Kidney (tissue), 14 donors: ENCODE data around the gene RNF125. TPM values are rescaled to one million over a fixed set of nuclear protein-coding genes. Genes with fewer than 3 reads are reported as not detected.

Source experiments
- DNase-seq, 5 donors: peaks; one replicate each; pipeline ENCODE4 v3.0.0-alpha.2; 2013 to 2020
- FAIRE-seq: peaks from 2 replicates; lab custom pipeline; 2012; peaks lifted over from hg19 to GRCh38; lab: Jason Lieb, UNC
- H3K27ac ChIP-seq, 2 donors: one replicate each; pipeline ENCODE4 v1.7.0; 2013; ENCODE audit warnings: low read depth in 2 of 2, low read length in 2 of 2, inconsistent platforms in 1 of 2
- H3K27me3 ChIP-seq: one replicate; pipeline ENCODE4 v1.7.1; 2013; ENCODE audit warnings: low read length, inconsistent platforms; ENCODE audit not compliant: control insufficient read depth, insufficient read depth
- H3K36me3 ChIP-seq, 3 donors: one replicate each; pipeline versions ENCODE4 v1.7.0 to v1.7.1; 2013; ENCODE audit warnings: low read length in 3 of 3, control low read depth in 1 of 3, inconsistent platforms in 1 of 3; ENCODE audit not compliant: insufficient read depth in 3 of 3, control insufficient read depth in 2 of 3
- H3K4me1 ChIP-seq, 3 donors: one replicate each; pipeline versions ENCODE4 v1.7.0 to v1.7.1; 2013; ENCODE audit warnings: low read length in 3 of 3, inconsistent platforms in 1 of 3, low read depth in 1 of 3; ENCODE audit not compliant: control insufficient read depth in 2 of 3, insufficient read depth in 2 of 3
- H3K4me3 ChIP-seq, 3 donors: one replicate each; pipeline versions ENCODE4 v1.7.0 to v1.8.1; 2013; ENCODE audit warnings: low read length in 3 of 3, control low read depth in 1 of 3, inconsistent platforms in 1 of 3
- H3K9ac ChIP-seq, 3 donors: one replicate each; pipeline versions ENCODE4 v1.7.0 to v1.7.1; 2013; ENCODE audit warnings: low read length in 3 of 3, control low read depth in 1 of 3, inconsistent platforms in 1 of 3
- H3K9me3 ChIP-seq, 3 donors: one replicate each; pipeline versions ENCODE4 v1.7.0 to v1.7.1; 2013; ENCODE audit warnings: low read length in 3 of 3, control low read depth in 1 of 3, inconsistent platforms in 1 of 3; ENCODE audit not compliant: control insufficient read depth in 2 of 3, insufficient read depth in 1 of 3
- intact Hi-C: fragments of 100-400 bp; cut with DNase I; formaldehyde crosslinking; loops from one replicate; pipeline ENCODE4 v1.11.1; 2022
- polyA plus RNA-seq: library from polyadenylated mRNA; stranded (reverse); fragments of 350-450 nt; fragmentation: Illumina TruSeq; extraction: RNeasy Lipid Tissue Mini Kit (QIAGEN cat#74804); gene quantifications from one replicate; pipeline ENCODE4 v1.2.3, GENCODE V29; 2014; ENCODE audit warnings: low read depth, low replicate concordance; ENCODE audit not compliant: insufficient read depth
- total RNA-seq: library from RNA; stranded (reverse); fragmentation: NEBNext Ultra II Directional; extraction: Animal tissue kit (Norgen Biotek cat#: 25700); gene quantifications from one replicate; pipeline ENCODE4 v1.2.1, GENCODE V29; 2021
- TF ChIP-seq, protein P1 (sequence below): IDR thresholded peaks from 3 replicates; pipeline ENCODE4 v1.5.1; 2012; ENCODE audit warnings: mild to moderate bottlenecking, moderate library complexity, borderline replicate concordance; ENCODE audit not compliant: insufficient read depth; ENCODE audit errors: extremely low read depth
- donor health status: control.
- donor health status: control.
- donor health status: control.
- donor health status: control.
- donor health status: control.
- donor health status: DM: yes; HTN: yes; CAD: no.
- donor health status: Normal renal cell carcinoma (clear cell type).

RNF125 gene
- total and polyA plus RNA-seq, 2 donors from 2014 or later, result 0.62 to 6.0 TPM

DNA sequence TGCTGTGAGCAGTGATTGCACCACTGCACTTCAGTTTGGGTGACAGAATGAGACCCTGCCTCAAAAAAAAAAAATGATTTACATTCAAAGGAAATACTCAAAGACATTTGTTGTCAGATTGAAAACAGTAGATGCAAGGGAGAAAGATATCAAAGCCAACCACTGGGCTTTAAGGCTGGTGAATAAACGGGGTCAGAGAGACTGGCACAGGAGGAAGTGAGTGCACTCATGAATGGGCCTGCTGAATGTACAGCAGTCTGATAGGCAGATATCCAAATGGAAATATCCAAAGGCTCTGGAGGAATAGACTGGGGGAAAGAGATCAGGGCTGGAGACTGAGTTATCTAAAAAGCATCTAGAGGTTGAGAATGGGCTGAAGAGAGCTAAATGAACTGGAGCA is 10.9 kb downstream of the RNF125 start:
- FAIRE-seq (no peak), DNase-seq (no peak)
- no peaks in the 10 kb centered on the region for H3K36me3 ChIP-seq
- no peak overlapping the region for H3K27ac ChIP-seq
- intact Hi-C loops, result no loop called here
- TF ChIP-seq, protein P1, sequence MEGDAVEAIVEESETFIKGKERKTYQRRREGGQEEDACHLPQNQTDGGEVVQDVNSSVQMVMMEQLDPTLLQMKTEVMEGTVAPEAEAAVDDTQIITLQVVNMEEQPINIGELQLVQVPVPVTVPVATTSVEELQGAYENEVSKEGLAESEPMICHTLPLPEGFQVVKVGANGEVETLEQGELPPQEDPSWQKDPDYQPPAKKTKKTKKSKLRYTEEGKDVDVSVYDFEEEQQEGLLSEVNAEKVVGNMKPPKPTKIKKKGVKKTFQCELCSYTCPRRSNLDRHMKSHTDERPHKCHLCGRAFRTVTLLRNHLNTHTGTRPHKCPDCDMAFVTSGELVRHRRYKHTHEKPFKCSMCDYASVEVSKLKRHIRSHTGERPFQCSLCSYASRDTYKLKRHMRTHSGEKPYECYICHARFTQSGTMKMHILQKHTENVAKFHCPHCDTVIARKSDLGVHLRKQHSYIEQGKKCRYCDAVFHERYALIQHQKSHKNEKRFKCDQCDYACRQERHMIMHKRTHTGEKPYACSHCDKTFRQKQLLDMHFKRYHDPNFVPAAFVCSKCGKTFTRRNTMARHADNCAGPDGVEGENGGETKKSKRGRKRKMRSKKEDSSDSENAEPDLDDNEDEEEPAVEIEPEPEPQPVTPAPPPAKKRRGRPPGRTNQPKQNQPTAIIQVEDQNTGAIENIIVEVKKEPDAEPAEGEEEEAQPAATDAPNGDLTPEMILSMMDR, result no peak
- no peaks in the 10 kb centered on the region for H3K9me3 ChIP-seq
- H3K27me3 ChIP-seq, result no peaks in the 10 kb centered on the region
- no peaks in the 10 kb centered on the region for H3K4me1 ChIP-seq
- H3K9ac ChIP-seq, result no peak overlapping the region
- H3K4me3 ChIP-seq, result no peak overlapping the region

DNA sequence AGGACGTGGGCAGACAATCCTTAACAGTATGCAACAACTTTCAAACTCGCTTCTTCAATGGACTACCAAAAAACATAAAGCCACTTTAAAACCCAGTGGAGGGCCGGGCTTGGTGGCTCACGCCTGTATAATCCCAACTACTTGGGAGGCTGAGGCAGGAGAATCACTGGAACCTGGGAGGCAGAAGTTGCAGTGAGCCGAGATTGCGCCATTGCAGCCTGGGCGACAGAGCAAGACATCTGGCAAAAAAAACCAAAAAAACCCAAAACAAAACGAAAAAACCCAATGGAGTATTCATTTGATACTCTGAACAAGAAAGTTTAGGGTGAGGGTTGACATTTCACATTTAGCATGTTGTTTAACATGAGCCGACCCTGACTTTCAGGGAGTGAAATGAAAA is 14.0 kb downstream of the RNF125 start:
- FAIRE-seq (no peak), DNase-seq (no peak)
- Histone ChIP-seq H3K4me1 (no peaks in the 10 kb centered on the region), H3K27me3 (no peaks in the 10 kb centered on the region), H3K9me3 (no peaks in the 10 kb centered on the region), H3K27ac (no peak overlapping the region), H3K4me3 (no peak overlapping the region), H3K9ac (no peak overlapping the region), H3K36me3 (no peaks in the 10 kb centered on the region)
- intact Hi-C loops, result no loop called here
- TF ChIP-seq, protein P1, result no peak

DNA sequence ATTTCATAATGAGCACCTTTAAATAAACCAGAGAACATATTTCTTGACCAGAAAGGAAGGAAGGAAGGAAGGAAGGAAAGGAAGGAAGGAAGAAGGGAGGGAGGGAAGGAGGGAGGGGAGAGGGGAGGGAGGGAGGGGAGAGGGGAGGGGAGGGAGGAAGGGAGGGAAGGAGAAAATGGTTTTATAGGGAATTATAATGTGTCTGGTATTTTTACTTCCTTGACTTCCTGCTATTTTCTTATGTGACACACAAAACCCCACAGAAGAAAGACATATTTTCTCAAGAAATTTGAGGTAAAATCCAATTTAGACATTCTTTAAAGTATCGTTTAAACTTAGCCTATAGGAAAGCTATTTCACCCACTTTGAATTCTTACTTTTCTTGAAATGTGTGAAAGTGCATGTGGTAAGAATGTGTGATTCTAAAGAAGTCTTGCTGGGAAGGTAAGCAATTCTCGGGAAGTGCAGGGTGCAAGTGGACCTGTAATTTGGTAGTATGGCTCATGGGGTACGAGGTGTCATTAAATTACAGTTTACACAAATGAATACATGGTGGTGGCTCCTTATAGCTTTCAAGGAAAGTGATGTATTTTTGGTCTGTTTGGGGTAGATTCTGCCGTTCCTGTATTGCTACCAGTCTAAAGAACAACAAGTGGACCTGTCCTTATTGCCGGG is 18.0 kb downstream of the RNF125 start:
- TF ChIP-seq, protein P1, result no peak
- H3K9ac ChIP-seq, result no peak overlapping the region
- DNase-seq, result no peak
- H3K36me3 ChIP-seq, result no peaks in the 10 kb centered on the region
- H3K27ac ChIP-seq, result no peak overlapping the region
- H3K4me3 ChIP-seq, result no peak overlapping the region
- no peaks in the 10 kb centered on the region for H3K27me3 ChIP-seq
- FAIRE-seq, result no peak
- intact Hi-C loops, result no loop called here
- H3K9me3 ChIP-seq, result no peaks in the 10 kb centered on the region
- H3K4me1 ChIP-seq, result no peaks in the 10 kb centered on the region

DNA sequence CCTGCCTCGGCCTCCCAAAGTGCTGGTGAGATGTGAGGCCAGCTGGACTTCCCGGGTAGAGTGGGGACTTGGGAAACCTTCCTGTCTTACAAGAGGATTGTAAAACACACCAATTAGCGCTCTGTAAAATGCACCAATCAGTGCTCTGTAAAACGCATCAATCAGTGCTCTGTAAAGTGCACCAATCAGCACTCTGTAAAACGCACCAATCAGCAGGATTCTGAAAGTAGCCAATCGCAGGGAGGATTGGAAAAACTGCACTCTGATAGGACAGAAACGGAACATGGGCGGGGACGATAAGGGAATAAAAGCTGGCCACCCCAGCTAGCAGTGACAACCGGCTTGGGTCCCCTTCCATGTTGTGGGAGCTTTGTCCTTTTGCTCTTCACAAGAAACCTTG is 19.0 kb downstream of the RNF125 start:
- Histone ChIP-seq H3K27ac (no peak overlapping the region), H3K4me3 (no peak overlapping the region), H3K9me3 (no peaks in the 10 kb centered on the region), H3K4me1 (no peaks in the 10 kb centered on the region), H3K9ac (no peak overlapping the region), H3K27me3 (no peaks in the 10 kb centered on the region), H3K36me3 (no peaks in the 10 kb centered on the region)
- DNase-seq, result no peak
- intact Hi-C loops, result no loop called here
- FAIRE-seq, result no peak
- TF ChIP-seq, protein P1, result no peak
